Natural killer cell treated with Interleukin-12 subunit alpha and Interleukin-12 subunit beta and Interleukin-15 and Interleukin-18, amount 100 ng/mL, for 72 hours (primary cell): ENCODE results near the gene SPO11. TPM values are rescaled to one million over a fixed set of nuclear protein-coding genes. Genes with fewer than 3 reads are reported as not detected.

Source experiments
- ATAC-seq, 2 donors: fragments of 150-1000 bp; cut with Tn5 transposase in 1 of 2; sonication (Bioruptor Pico), chemical (Tn5 transposase) in 1 of 2; 2 replicates each; pipeline ENCODE4 v1.10.0; 2021
- DNase-seq: peaks from one replicate; pipeline ENCODE4 v3.0.0; 2022; ENCODE audit warnings: low spot score
- H3K27ac Mint-ChIP-seq, 2 donors: 1 replicate in 1 of 2; 2 replicates in 1 of 2; pipeline ENCODE4 v1.8.0; 2022; ENCODE audit warnings: mixed read lengths in 2 of 2, mild to moderate bottlenecking in 1 of 2, moderate library complexity in 1 of 2
- H3K27me3 Mint-ChIP-seq, 2 donors: 1 replicate in 1 of 2; 2 replicates in 1 of 2; pipeline ENCODE4 v1.8.0; 2022; ENCODE audit warnings: mixed read lengths in 2 of 2
- H3K36me3 Mint-ChIP-seq: one replicate; pipeline ENCODE4 v1.8.0; 2022; ENCODE audit warnings: mixed read lengths
- H3K4me1 Mint-ChIP-seq, 2 donors: 1 replicate in 1 of 2; 2 replicates in 1 of 2; pipeline ENCODE4 v1.8.0; 2022; ENCODE audit warnings: low read depth in 2 of 2, mixed read lengths in 2 of 2, mild to moderate bottlenecking in 1 of 2
- H3K4me3 Mint-ChIP-seq: one replicate; pipeline ENCODE4 v1.8.0; 2022; ENCODE audit warnings: mixed read lengths
- H3K9me3 Mint-ChIP-seq: 2 replicates; pipeline ENCODE4 v1.8.0; 2022; ENCODE audit warnings: mixed read lengths
- total RNA-seq, 2 donors: library from RNA; stranded (reverse); gene quantifications; one replicate each; pipeline ENCODE4 v1.2.3, GENCODE V29; 2022

The SPO11 gene
- total RNA-seq, 2 donors from 2014 or later = not detected

DNA sequence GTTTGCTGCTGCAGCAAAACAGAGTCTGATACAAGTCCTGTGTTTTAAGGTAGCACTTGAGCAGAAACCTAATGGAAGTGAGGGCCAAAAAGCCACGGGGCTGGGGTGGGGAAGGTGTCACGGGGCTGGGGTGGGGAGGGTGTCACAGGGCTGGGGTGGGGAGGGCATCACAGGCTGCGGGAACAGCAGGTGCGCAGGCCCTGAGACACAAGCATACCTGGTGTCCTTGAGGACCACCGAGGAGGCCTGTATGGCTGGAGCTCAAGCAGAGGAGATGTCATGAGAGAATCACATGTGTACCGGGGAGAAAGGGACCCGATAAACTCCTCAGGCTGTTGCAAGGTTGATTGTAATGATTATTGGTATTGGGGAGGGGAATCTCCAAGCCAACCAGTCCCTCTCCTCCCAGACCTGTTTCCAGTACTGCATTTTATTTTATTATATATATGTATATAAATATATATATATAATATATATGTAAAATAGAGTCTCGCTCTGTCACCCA, 13.6 kb upstream of the SPO11 start:
- Mint-ChIP-seq H3K27ac (no peak overlapping the region), H3K4me3 (no peak overlapping the region), H3K36me3 (no peaks in the 10 kb centered on the region), H3K4me1 (peaks cover 10 to 25% of the 10 kb centered on the region in 2 donors), H3K9me3 (no peaks in the 10 kb centered on the region), H3K27me3 (peaks cover 12 to 26% of the 10 kb centered on the region in 2 donors)
- DNase-seq = no peak
- no peak for ATAC-seq

DNA sequence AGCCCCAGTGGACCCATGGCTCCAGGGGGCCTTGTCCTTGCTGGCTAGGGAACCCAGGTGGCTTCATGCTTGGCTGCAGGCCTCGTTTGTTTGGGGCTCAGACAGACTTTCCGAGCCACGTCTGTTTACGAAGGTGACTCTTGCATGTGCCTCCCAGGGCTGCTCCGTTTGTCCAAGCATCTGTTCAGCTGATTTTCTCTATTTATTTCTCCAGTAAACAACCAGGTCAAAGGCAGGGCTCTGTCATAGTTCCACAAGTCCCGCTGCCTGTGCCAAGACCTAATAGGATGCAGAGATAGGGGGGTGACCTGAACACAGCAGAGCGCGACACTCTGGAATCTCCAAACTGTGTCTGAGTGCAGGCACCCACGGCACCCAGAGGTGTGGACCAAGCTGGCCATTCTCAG, 12.8 kb upstream of the SPO11 start:
- Mint-ChIP-seq H3K9me3 (no peaks in the 10 kb centered on the region), H3K4me1 (peaks cover 10 to 25% of the 10 kb centered on the region in 2 donors), H3K27me3 (peaks cover 17 to 33% of the 10 kb centered on the region in 2 donors), H3K4me3 (no peak overlapping the region), H3K27ac (no peak overlapping the region), H3K36me3 (no peaks in the 10 kb centered on the region)
- DNase-seq = no peak
- peak in 1 of 2 donors; percentile 12 for ATAC-seq

GRCh38 chr20:57317316-57317788, 12.3 kb upstream of the SPO11 start:
- Mint-ChIP-seq H3K9me3 (no peaks in the 10 kb centered on the region), H3K36me3 (no peaks in the 10 kb centered on the region), H3K27me3 (peaks cover 21 to 39% of the 10 kb centered on the region in 2 donors), H3K4me1 (peaks cover 10 to 25% of the 10 kb centered on the region in 2 donors), H3K27ac (no peak overlapping the region), H3K4me3 (peak overlapping the region; percentile 12)
- DNase-seq = no peak
- no peak for ATAC-seq

GRCh38 chr20:57317789-57318371, 11.7 kb upstream of the SPO11 start:
- H3K4me3 Mint-ChIP-seq = peak overlapping the region; percentile 12
- no peaks in the 10 kb centered on the region for H3K36me3 Mint-ChIP-seq
- H3K27me3 Mint-ChIP-seq = peaks cover 26 to 44% of the 10 kb centered on the region in 2 donors
- no peaks in the 10 kb centered on the region for H3K9me3 Mint-ChIP-seq
- DNase-seq (no peak), ATAC-seq (peak in 1 of 2 donors; percentile 75)
- H3K4me1 Mint-ChIP-seq = peaks cover 13 to 25% of the 10 kb centered on the region in 2 donors
- no peak overlapping the region for H3K27ac Mint-ChIP-seq

- no peak for ATAC-seq
- Mint-ChIP-seq H3K36me3 (no peaks in the 10 kb centered on the region), H3K27me3 (peaks cover 32 to 57% of the 10 kb centered on the region in 2 donors)
Measured at GRCh38 chr20:57319584-57319983, 10.0 kb upstream of the SPO11 start.

GRCh38 chr20:57320358-57320757, 9.2 kb upstream of the SPO11 start:
- no peak for DNase-seq
- peaks cover 14 to 23% of the 10 kb centered on the region in 2 donors for H3K4me1 Mint-ChIP-seq
- peaks cover 39 to 64% of the 10 kb centered on the region in 2 donors for H3K27me3 Mint-ChIP-seq
- no peak overlapping the region for H3K27ac Mint-ChIP-seq
- no peaks in the 10 kb centered on the region for H3K9me3 Mint-ChIP-seq
- no peaks in the 10 kb centered on the region for H3K36me3 Mint-ChIP-seq
- no peak overlapping the region for H3K4me3 Mint-ChIP-seq
- no peak for ATAC-seq

More at GRCh38 chr20:57319584-57319983, 10.0 kb upstream of the SPO11 start:
- H3K4me1 Mint-ChIP-seq = peaks cover 14 to 25% of the 10 kb centered on the region in 2 donors
- no peak overlapping the region for H3K27ac Mint-ChIP-seq
- no peak for DNase-seq
- H3K4me3 Mint-ChIP-seq = no peak overlapping the region
- H3K9me3 Mint-ChIP-seq = no peaks in the 10 kb centered on the region

GRCh38 chr20:57321142-57321541, 8.5 kb upstream of the SPO11 start:
- H3K36me3 Mint-ChIP-seq = no peaks in the 10 kb centered on the region
- no peak for DNase-seq
- H3K9me3 Mint-ChIP-seq = no peaks in the 10 kb centered on the region
- H3K4me3 Mint-ChIP-seq = no peak overlapping the region
- peaks cover 14 to 17% of the 10 kb centered on the region in 2 donors for H3K4me1 Mint-ChIP-seq
- H3K27ac Mint-ChIP-seq = no peak overlapping the region
- H3K27me3 Mint-ChIP-seq = peaks cover 41 to 59% of the 10 kb centered on the region in 2 donors
- ATAC-seq = no peak

DNA sequence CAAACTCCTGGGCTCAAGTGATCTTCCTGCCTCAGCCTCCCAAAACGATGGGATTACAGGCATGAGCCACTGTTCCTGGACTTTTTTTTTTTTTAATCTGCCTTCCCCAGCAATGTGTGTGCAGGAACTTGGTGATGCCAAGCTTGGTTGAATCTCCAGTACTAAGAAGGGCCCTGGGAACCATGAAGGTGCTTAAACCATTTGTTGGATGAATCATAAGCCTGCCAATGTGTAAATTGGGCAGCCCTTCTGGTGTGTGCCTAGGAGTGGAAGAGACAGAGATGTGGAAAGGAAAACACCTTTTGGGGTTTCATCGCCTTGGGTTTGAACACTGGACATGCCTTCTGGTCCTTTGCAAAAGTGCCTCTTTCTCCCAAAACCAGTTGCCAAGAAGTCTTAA, 7.1 kb upstream of the SPO11 start:
- H3K4me1 Mint-ChIP-seq = peaks cover 14 to 15% of the 10 kb centered on the region in 2 donors
- H3K9me3 Mint-ChIP-seq = no peaks in the 10 kb centered on the region
- H3K27ac Mint-ChIP-seq = no peak overlapping the region
- ATAC-seq (no peak), DNase-seq (no peak)
- no peaks in the 10 kb centered on the region for H3K36me3 Mint-ChIP-seq
- peaks cover 49 to 59% of the 10 kb centered on the region in 2 donors for H3K27me3 Mint-ChIP-seq
- H3K4me3 Mint-ChIP-seq = no peak overlapping the region

DNA sequence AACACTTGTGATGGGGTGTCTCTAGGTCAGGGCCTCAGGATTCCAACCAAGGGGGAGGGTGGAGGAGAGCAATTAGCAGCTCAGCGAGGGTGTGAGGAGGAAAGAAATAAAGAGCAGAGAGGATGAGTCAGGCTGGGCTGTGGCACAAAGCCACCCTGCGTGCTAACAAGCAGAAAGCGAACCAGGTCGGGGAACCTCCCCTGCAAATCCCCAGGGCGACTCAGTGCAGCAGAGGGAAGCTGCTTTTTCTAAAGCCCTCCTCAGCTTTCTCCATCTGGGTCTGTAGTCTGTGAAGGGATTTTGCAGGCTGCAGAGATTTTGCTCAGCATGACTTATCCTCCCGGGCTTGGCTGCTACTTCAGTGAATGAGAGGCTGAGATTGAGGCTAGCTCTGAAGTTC, 6.6 kb upstream of the SPO11 start:
- DNase-seq (no peak), ATAC-seq (peak in 1 of 2 donors; percentile 62)
- H3K9me3 Mint-ChIP-seq = no peaks in the 10 kb centered on the region
- no peaks in the 10 kb centered on the region for H3K36me3 Mint-ChIP-seq
- no peak overlapping the region for H3K27ac Mint-ChIP-seq
- H3K4me3 Mint-ChIP-seq = no peak overlapping the region
- peaks cover 9 to 10% of the 10 kb centered on the region in 2 donors for H3K4me1 Mint-ChIP-seq
- peaks cover 51 to 59% of the 10 kb centered on the region in 2 donors for H3K27me3 Mint-ChIP-seq

DNA sequence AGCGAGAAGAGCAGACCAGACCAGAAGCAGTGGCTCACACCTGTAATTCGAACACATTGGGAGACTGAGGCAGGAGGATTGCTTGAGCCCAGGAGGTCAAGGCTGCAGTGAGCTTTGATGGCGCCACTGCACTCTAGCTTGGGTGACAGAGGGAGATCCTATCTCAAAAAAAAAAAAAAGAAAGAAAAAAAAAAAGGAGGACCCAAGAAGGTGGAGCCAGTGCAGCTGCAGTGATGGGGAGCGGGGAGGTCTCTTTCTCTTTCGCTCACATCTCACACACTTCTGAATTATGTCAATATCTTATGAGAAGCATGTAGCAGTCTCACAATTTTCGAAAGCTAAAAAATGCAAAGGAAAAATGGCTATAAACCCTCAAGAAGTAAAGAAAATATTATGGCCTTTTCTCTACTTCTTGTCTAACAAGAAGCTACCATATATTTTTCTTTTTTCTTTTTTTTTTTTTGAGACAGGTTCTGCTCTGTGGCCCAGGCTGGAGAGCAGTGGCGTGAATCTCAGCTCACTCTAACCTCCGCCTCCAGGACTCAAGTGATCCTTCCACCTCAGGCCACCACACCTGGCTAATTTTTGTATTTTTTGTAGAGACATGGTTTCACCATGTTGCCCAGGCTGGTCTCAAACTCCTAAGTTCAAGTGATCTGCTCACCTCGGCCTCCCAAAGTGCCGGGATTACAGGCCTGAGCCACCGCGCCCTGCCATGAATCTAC, 3.8 kb upstream of the SPO11 start:
- Mint-ChIP-seq H3K4me1 (peaks cover 0 to 4% of the 10 kb centered on the region in 2 donors), H3K4me3 (no peak overlapping the region), H3K36me3 (no peaks in the 10 kb centered on the region), H3K27ac (no peak overlapping the region), H3K27me3 (peaks cover 45 to 46% of the 10 kb centered on the region in 2 donors), H3K9me3 (no peaks in the 10 kb centered on the region)
- no peak for DNase-seq
- no peak for ATAC-seq

GRCh38 chr20:57326667-57327455, 2.7 kb upstream of the SPO11 start:
- ATAC-seq (no peak), DNase-seq (no peak)
- H3K27me3 Mint-ChIP-seq = peaks cover 42 to 45% of the 10 kb centered on the region in 2 donors
- no peak overlapping the region for H3K27ac Mint-ChIP-seq
- H3K9me3 Mint-ChIP-seq = no peaks in the 10 kb centered on the region
- peaks cover under 1 to 4% of the 10 kb centered on the region in 2 donors for H3K4me1 Mint-ChIP-seq
- H3K4me3 Mint-ChIP-seq = no peak overlapping the region
- H3K36me3 Mint-ChIP-seq = no peaks in the 10 kb centered on the region

DNA sequence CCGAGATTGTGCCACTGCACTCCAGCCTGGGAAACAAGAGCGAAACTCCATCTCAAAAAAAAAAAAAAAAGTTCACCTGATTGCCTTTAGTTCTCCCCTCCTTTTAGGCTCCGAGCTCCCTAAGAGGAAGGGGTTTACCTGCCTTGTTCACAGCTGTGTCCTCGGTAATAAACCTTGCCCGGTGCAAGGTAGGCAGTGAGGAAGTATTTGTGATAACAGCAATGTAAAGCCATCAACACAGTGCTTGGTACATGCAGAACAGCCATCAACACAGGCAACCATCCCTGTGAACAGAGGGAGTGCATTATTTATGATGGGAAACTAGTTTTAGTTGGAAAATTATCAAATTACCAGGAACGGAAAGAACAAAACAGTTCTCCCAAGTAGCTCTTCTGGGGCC, 1.8 kb upstream of the SPO11 start:
- no peaks in the 10 kb centered on the region for H3K36me3 Mint-ChIP-seq
- peaks cover 5% of the 10 kb centered on the region in 2 donors for H3K4me1 Mint-ChIP-seq
- no peaks in the 10 kb centered on the region for H3K9me3 Mint-ChIP-seq
- H3K4me3 Mint-ChIP-seq = no peak overlapping the region
- ATAC-seq (no peak), DNase-seq (no peak)
- H3K27me3 Mint-ChIP-seq = peaks cover 34 to 35% of the 10 kb centered on the region in 2 donors
- H3K27ac Mint-ChIP-seq = no peak overlapping the region

- H3K4me3 Mint-ChIP-seq = no peak overlapping the region
- ATAC-seq = no peak
- peaks cover 4 to 5% of the 10 kb centered on the region in 2 donors for H3K4me1 Mint-ChIP-seq
- no peak overlapping the region for H3K27ac Mint-ChIP-seq
- no peaks in the 10 kb centered on the region for H3K36me3 Mint-ChIP-seq
- H3K9me3 Mint-ChIP-seq = no peaks in the 10 kb centered on the region
- no peak for DNase-seq
- peaks cover 21% of the 10 kb centered on the region in 2 donors for H3K27me3 Mint-ChIP-seq
Measured at GRCh38 chr20:57330998-57331397, 1.4 kb downstream of the SPO11 start.
